Glomerular visceral epithelial cell (primary cell): ENCODE results near the gene HTR5A.

Source experiments
- DNase-seq: peaks from one replicate; pipeline ENCODE4 v3.0.0-alpha.2; 2016; ENCODE audit errors: extremely low spot score

HTR5A gene

DNA sequence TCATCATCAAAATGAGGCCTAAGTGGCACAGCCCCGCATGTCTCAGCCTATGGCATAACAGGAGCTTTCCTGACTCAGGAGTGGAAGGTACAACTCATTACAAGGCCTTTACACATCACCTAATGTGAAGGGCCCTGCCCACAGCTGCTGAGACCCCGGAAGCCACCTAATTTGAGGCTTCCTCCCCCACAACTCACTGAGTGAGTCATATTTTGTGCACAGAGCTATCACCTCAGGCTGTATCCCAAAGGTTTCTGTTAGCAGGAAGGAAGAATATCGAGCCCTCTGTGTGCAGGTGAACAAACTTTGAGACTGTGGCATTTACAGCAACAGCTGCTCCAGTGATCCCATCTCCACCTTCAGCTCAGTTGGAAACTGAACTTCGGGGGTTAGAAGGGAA lies 20.6 kb downstream of the HTR5A start:
- no peak for DNase-seq

DNA sequence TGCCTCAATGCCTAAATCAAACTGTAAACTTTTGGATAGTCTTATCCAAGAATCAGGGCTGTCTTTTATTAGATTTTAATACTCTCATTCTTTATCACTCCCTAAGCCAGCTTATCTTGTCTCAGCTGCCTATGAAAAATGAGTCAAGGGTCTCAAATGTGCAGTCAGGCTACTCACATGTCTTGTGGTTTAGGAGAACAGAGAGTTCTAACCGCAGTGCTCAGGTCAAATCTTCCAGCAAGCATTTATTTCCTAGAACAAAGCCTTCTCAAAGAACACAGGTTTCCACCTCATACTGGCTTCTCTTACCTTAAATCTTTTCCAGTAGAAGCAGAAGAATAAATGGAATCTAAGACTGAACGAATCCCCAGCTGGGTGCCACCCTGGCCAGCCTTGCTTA lies 23.5 kb downstream of the HTR5A start:
- DNase-seq = no peak

DNA sequence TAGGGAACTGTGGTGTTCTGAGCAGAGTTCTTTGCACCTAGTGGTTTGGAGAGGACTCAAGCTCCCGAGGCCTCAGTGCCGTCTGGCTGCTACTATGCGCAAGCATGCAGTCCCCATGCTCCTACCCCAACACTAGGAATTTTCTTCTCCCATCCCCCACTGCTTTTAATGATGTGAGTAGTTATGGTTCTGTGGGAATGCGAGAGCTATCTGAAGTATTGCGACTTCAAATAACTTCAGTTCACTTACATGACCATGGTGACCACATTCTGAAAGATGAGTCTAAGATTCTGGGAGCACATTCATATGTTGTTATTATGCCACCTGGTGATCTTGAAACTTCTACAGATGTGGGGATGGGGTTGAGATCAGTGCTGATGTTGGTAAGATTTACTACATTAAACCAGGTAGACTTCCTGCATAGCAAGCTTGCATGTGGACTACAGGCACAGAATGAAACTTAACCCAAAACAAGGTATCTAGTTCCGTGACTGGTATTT lies 24.6 kb downstream of the HTR5A start:
- no peak for DNase-seq

DNA sequence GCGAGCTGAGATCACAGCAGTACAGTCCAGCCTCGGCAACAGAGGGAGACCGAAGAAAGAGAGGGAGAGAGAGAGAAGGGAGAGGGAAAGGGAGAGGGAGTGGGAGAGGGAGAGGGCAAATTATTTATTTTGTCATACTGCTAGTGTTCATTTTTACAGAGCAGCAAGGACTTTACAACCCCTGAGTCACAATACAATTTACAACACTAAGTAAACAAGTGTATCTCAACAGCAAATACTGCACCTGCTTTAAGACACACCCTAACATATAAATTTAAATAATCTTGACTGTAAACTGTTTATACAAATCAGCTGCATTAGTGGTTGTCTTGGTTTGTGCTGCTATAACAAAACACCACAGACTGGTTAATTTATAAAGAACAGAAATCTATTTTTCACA lies 27.2 kb downstream of the HTR5A start:
- no peak for DNase-seq

DNA sequence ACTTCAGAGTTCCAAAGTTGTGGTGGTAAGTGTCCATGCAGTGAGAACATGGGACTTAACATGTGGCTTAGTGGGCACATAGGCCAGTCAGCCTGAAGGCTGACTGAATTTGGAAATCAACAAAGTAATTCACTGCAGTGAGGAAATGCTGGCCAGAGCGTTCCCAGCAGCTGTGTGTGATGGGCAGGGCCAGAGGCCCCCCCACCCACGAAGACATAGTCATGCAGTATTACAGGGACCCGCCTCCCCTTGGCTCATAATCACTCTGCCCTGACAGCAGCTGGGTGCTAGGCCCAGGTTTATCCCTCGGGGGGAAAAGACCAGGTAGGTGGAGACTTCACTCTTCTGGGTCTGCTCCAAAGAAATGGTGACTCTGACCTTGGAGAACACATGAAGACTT lies 33.7 kb downstream of the HTR5A start:
- DNase-seq = no peak

DNA sequence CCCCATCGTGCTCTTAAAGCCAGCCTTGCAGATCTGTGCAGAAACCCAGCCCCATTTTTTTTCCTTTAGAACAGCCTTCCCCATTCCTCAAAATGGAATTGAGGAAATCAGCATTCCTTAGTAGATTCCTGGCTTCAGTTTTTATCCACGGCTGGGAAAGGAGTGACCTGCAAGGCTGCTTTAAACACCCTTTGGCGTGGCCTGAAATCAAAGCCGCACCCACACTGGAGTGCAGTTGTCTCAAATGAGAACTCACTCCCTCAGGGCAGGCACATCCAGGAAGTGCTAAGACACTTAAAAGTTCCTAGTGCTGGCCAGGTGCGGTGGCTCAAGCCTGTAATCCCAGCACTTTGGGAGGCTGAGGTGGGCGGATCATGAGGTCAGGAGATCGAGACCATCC lies 34.8 kb downstream of the HTR5A start:
- DNase-seq = no peak

DNA sequence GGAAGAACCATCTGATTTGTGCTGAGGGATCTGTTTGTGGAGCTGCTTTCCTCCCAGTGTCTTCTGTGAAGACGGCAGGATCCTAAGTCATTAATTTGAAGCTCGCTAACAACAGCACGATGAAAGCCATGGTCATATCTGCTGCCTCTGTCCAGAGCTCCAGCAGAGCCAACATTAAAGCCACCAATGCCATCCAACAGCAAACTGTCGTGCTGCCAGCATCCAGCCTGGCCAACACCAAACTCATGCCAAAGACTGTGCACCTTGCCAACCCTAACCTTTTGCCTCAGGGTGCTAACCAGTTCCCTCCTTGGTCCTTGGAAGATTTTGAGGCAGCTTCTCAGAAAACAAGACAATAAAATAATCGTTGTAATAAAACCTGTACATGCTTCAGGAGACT lies 36.2 kb downstream of the HTR5A start:
- no peak for DNase-seq

DNA sequence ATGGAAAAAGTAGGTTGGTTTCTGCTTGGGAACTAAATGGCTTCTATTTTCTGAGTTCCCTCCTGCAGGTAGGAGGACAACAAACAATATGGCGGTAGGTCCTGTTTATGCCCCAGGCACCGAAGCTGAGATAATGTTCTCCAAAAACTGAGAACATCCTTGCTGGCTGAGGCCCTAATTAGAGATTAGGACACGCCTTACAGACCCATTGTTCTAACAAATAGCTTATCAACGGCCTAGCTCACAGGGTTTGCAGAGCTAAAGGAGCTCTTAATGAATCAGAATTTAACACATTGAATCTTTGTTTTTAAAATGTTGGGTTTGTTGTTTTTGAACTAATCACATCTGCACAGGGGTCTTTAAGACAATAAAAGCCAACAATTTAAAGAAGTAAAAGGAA lies 37.0 kb downstream of the HTR5A start:
- no peak for DNase-seq

DNA sequence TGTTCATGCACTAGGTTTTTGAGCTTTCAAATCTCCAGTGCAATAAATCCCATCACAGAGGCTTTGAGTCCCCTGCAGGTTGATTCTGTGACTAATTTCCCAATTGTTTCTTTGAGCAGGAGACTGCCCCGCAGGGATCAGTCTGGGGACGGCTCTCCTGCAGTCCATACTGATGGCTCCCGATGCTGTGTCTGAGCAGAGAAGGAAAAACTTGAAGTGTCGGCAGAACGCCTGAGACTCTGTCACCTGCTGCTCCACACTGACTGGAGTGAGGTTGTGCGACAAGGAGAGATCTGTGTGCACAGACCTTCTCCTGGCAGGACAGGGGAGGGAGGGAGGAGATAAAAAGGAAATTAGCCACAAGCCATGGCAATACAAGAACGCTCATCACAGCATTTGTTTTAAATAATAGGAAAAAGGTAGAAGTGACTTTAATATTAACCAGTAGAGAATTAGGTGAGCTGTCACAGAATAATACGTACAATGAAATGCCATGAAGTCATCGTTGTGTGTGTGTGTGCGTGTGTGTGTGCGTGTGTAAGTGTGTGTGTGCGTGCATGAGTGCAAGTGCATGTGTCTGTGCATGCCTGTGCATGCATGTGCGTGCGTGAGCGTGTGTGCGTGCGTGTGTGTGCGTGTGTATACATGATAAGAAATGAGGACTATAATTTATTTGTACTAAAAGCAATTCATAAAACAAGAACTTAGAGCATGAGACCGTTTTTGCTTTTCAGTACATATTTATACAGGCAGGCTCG lies 38.2 kb downstream of the HTR5A start:
- DNase-seq = no peak

DNA sequence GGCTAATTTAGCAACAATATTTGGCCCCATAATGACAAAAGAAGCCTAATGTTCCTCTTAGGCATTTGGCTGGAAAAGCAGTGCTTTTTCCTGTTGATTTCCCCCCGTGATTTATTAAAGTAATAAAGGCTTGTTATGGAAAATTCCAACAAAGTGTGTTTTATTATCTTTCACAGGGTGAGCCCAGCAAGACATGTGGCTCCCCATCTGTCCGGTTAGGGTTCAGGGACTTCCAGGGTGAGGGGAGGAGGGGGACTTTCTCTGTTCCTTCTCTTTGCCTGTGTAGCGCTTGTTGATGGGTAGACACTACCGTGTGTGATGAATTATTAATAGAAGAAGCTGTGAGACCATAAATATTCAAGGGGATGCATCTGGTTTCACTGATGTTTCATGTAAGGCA lies 39.0 kb downstream of the HTR5A start:
- no peak for DNase-seq

DNA sequence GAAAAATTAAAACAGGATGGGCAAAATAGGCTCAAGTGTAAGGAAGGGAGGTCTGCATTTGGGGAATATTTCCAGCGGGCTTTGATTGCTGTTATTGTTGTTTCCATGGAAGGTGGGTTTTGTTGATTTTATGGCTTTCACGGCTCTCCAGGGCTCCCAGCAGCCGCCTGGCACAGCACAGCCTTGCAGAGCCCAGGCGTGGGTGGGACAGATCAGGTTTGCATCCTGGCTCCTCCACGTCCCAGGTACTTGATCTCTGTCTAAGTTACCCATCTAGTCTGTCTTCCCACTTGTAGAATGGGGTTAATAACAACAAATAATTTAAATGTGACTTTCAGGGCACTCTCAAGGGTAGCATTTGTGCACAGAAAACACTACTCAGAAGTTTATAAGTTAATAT lies 45.2 kb downstream of the HTR5A start:
- DNase-seq = no peak

DNA sequence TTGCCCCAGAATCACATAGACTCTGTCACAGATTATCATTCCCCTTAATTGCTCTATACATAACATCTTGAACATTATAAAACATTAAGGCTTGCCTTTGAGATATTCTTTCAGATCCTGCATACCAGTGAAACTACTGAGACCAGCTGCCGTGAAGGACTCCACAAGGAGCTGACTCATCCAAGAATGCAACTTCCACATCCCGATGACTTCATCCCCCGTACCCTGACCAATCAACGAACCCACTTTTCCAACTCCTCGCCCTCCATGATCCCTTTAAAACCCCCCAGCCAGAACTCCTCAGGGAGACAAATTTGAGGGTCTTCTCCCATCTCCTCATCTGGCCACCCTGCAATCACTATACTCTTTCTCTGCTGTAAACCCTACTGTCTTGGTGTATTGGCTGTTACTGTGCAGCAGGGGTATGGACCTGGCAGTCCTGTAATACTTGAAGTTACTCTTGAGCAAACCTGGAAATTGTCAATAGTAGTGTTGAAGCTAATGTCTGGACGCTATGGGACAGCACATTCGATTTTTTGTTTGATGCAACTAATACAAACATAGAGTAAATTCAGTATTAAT lies 49.8 kb downstream of the HTR5A start:
- DNase-seq = no peak

DNA sequence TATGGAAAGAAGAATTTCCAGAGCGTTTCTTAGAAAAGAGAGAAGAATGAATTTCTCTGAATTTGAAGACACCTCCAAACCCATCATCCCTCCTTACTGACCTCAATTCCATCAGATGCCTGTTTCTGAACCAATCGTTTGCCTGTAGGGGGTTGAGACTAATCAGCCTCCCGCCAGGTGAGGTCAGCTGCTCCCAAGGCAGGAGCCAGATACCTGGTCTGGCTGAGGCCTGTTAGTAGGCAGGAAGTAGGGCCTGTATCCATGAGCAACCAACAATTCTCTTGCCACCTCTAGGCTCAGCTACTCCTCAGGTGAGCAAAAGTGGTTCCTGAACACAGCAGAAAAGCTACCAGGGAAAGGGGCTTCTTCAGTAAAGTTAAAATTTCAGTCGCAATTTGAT lies 50.3 kb downstream of the HTR5A start:
- no peak for DNase-seq

DNA sequence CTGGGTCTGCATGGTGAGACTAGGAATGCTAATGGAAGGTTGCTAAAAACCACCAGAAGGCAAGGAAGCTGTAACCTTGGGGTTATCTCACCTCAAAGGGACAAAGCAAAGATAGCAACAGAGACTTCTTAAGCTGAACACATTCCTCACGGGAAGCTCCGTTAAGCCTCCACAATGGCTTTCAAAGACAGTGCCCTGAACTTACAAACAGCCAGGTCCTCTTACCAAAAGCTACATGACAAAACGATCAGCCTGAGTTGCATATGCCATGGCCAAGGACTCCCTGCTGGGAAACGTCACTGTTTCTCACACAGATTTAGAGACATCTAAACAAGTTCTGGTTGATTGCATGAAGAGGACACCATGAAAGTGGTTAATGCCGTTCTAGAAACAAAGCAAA lies 52.7 kb downstream of the HTR5A start:
- no peak for DNase-seq

DNA sequence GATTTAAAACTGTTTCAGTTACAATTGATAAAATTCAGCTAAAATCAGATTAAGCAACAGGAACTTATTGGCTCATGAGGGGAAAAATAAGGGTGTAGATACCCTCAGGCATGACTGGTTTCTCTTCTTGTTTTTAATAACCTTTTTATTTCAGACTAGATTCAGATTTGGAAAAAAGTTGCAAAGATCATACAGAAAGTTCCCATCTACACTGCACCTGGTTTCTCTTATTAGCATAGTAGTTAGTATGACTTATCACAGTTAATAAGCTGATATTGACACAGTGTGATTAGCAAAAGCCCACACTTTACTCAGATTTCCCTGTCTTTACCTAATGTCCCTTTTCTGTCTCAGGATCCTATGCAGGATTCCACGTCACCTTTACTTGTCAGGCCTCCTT lies 53.3 kb downstream of the HTR5A start:
- no peak for DNase-seq

DNA sequence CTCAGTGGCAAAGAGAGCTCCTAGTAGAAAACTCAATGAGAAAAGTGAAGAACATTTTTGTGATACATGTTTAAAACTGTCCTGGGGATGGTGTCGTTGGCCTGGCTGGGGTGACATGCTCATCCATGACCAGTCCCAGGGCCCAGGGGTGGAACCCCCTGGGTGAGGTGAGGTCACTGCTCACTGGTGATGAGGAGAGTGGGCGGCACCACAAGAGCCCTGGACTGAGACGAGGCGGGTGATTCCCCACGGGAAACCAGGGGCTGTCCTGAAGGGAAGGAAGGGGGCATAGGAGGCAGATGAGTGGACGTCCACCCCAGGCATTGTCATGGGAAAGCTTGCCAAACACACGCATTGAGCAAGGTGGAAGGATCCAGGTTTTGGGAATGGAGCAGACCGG lies 54.6 kb downstream of the HTR5A start:
- no peak for DNase-seq

DNA sequence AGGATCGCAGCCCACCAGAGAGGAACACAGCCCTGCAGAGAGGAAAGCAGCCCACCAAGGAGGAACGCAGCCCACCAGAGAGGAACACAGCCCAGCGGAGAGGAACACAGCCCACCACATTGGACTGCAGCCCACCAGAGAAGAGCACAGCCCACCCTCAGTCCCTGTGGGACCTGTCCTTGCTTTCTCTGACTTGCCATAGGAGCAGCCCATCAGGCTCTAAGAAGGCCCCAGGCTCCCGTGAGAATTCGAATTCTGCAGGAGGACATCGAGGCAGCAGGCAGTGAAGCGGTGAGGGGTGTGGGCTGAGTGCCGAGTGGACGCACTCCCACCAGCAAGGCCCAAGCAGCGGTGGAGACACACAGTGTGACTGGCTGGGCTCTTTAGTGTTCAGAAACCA lies 59.1 kb downstream of the HTR5A start:
- no peak for DNase-seq

DNA sequence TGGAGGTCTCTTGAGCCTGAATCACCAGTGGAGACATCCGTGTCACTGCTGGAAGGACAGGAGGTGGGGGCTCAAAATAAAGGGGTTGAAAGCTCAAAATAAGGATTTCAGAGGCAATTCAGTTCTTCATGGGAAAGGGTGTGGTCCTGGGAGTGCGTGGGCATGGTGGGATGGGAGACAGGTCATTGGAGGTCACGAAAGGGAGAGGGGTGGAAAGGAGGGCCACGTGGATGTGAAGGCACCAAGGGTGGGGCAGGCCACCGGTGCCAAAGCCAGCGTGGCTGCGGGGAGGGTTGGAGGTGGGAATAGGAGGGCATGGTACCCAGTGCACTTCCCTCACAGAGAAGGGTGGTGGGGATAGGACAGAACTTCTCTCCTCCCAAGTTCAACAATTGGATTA lies 59.7 kb downstream of the HTR5A start:
- DNase-seq = no peak

DNA sequence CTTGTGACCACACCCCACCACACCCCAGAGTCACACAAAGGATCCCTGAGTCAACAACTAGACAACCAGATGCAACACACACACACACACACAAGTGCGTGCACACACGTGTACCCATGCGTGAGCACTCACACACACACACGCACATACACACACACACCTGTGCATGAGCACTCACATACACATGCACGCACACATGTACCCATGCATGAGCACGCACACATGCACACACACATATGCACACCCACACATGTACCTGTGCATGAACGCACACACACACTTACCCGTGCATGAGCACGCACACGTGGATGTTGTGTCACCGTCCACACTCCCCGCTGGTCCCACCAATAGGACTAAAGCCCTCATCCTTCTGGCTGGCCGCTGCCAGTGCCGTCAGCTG lies 60.4 kb downstream of the HTR5A start:
- no peak for DNase-seq

DNA sequence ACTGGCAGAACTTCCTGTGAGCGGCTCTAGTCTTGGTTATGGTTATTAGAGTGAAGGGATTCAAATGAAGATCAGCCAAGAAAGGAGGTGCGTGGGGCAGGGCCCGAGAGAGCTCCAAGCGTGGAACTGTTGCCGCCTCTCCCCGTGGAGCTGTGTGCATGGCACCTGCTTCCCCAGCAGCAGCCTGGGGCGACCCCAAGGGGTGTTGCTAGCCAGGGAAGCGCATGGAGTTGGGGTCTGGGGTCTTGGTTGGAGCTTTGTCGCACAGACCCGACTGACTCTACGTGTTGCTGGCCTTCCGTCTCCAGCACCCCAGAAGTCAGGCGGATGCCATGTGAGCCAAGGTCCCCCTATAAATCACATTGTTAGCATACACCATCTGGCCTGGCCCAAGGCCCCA lies 61.0 kb downstream of the HTR5A start:
- no peak for DNase-seq

DNA sequence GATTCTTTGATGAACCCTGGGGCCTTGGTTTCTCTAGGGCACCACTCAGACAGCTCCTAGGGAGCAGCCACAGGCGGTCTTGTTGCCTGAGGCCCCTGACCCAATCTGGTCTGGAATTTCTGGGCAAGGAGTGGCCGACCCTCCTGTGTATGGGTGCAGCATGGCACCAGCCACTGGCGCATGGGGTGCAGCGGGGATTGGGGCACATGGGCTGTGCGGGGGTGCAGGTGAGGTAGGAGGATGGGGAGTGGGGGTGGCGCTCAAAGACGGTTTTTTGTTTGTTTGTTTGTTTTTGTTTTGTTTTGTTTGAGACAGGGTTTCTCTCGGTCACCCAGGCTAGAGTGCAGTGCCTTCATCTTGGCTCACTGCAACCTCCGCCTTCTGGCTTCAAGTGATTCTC lies 62.3 kb downstream of the HTR5A start:
- DNase-seq = no peak

DNA sequence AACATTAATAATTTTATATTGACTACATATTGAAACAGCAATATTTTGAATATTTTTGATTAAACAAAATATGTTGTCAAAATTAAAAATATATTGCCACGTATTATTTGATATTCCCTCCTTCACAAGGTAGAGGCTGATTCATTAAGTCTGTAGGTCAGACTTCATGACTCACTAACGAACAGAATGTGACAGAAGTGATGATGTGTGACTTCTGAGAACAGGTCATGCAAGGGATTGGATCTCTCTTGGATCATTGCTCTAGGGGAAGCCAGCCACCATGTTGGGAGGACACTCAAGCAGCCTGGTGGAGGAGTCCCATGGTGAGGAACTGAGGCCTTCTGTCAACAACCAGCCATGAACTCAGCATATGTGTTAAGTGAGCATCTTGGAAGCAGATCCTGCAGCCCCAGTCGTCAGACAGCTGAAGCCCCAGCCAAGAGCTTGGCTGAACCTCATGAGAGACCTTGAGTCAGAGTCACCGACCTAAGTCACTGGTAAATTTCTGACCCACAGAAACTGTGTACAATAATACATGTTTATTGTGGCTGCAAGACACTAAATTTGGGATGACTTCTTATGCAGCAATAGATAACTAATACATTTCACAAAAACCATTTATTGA lies 66.6 kb downstream of the HTR5A start:
- no peak for DNase-seq
